BLaER1 (cell line): ENCODE results near the gene PCDHA12.

Source experiments
- H3K27ac ChIP-seq: shearing (Covaris generic); formaldehyde crosslinking; 2 replicates; pipeline ENCODE4 v1.8.1; 2022
- H3K27me3 ChIP-seq: shearing (Covaris generic); formaldehyde crosslinking; 2 replicates; pipeline ENCODE4 v1.8.1; 2022
- H3K36me3 ChIP-seq: shearing (Covaris generic); formaldehyde crosslinking; 2 replicates; pipeline ENCODE4 v1.8.1; 2022
- H3K4me1 ChIP-seq: shearing (Covaris generic); formaldehyde crosslinking; 2 replicates; pipeline ENCODE4 v1.8.1; 2022
- H3K4me2 ChIP-seq: shearing (Covaris generic); formaldehyde crosslinking; 2 replicates; pipeline ENCODE4 v1.8.1; 2022
- H3K4me3 ChIP-seq: shearing (Covaris generic); formaldehyde crosslinking; 2 replicates; pipeline ENCODE4 v1.8.1; 2022
- H3K9ac ChIP-seq: shearing (Covaris generic); formaldehyde crosslinking; 2 replicates; pipeline ENCODE4 v1.8.1; 2022
- H3K9me3 ChIP-seq: shearing (Covaris generic); formaldehyde crosslinking; 2 replicates; pipeline ENCODE4 v1.8.1; 2022
- H4K20me1 ChIP-seq: shearing (Covaris generic); formaldehyde crosslinking; 2 replicates; pipeline ENCODE4 v1.8.1; 2022
- Cebpa-rat ChIP-seq: shearing (Covaris generic); IDR thresholded peaks from 2 replicates; pipeline ENCODE4 v1.8.1; 2022

The PCDHA12 gene

GRCh38 chr5:140916325-140916724, 41.2 kb downstream of the PCDHA12 start:
- Histone ChIP-seq H3K9ac (no peak overlapping the region), H4K20me1 (no peaks in the 10 kb centered on the region), H3K4me1 (no peaks in the 10 kb centered on the region), H3K27ac (no peak overlapping the region), H3K9me3 (peaks cover 15% of the 10 kb centered on the region), H3K36me3 (no peaks in the 10 kb centered on the region), H3K27me3 (no peaks in the 10 kb centered on the region), H3K4me3 (no peak overlapping the region), H3K4me2 (no peak overlapping the region)
- no peak for TF ChIP-seq Cebpa-rat

GRCh38 chr5:140923601-140924000, 48.5 kb downstream of the PCDHA12 start:
- no peak overlapping the region for H3K9ac ChIP-seq
- no peaks in the 10 kb centered on the region for H3K27me3 ChIP-seq
- peaks cover 25% of the 10 kb centered on the region for H3K9me3 ChIP-seq
- H3K4me1 ChIP-seq: no peaks in the 10 kb centered on the region
- H4K20me1 ChIP-seq: no peaks in the 10 kb centered on the region
- no peak for TF ChIP-seq Cebpa-rat
- no peaks in the 10 kb centered on the region for H3K36me3 ChIP-seq
- H3K4me3 ChIP-seq: no peak overlapping the region
- no peak overlapping the region for H3K27ac ChIP-seq
- H3K4me2 ChIP-seq: no peak overlapping the region

- no peaks in the 10 kb centered on the region for H3K4me1 ChIP-seq
- no peak within 1 kb of the TSS for H3K9ac ChIP-seq
- no peak within 1 kb of the TSS for H3K27ac ChIP-seq
- H3K4me2 ChIP-seq: no peak within 1 kb of the TSS
- no peaks in the 10 kb centered on the region for H4K20me1 ChIP-seq
- H3K36me3 ChIP-seq: no peaks in the 10 kb centered on the region
- 0 out of 2 replicates have a peak within 1 kb of the TSS, but pooled peaks have one; percentile 25 for H3K4me3 ChIP-seq
- H3K9me3 ChIP-seq: peaks cover 25% of the 10 kb centered on the region
- TF ChIP-seq Cebpa-rat: no peak
- no peaks in the 10 kb centered on the region for H3K27me3 ChIP-seq
Observed at GRCh38 chr5:140925806-140926442, 50.8 kb downstream of the PCDHA12 start, which contains the start of gene PCDHAC1. PCDHAC1 (plus strand) TSS chr5:140926299; CDS start chr5:140926893, 594 bp downstream.

GRCh38 chr5:140926443-140927227, 51.5 kb downstream of the PCDHA12 start:
- no peak overlapping the region for H3K9ac ChIP-seq
- no peaks in the 10 kb centered on the region for H3K4me1 ChIP-seq
- H3K36me3 ChIP-seq: no peaks in the 10 kb centered on the region
- H3K27me3 ChIP-seq: no peaks in the 10 kb centered on the region
- no peak overlapping the region for H3K27ac ChIP-seq
- peaks cover 25% of the 10 kb centered on the region for H3K9me3 ChIP-seq
- 0 out of 2 replicates have a peak overlapping the region, but pooled peaks have one; percentile 25 for H3K4me3 ChIP-seq
- TF ChIP-seq Cebpa-rat: no peak
- H4K20me1 ChIP-seq: no peaks in the 10 kb centered on the region
- no peak overlapping the region for H3K4me2 ChIP-seq

- no peaks in the 10 kb centered on the region for H3K27me3 ChIP-seq
- H3K4me1 ChIP-seq: no peaks in the 10 kb centered on the region
- TF ChIP-seq Cebpa-rat: no peak
- no peak overlapping the region for H3K4me2 ChIP-seq
- no peak overlapping the region for H3K4me3 ChIP-seq
- H3K27ac ChIP-seq: no peak overlapping the region
- peaks cover 25% of the 10 kb centered on the region for H3K9me3 ChIP-seq
- H3K9ac ChIP-seq: no peak overlapping the region
- H4K20me1 ChIP-seq: no peaks in the 10 kb centered on the region
- no peaks in the 10 kb centered on the region for H3K36me3 ChIP-seq
Observed at GRCh38 chr5:140927228-140927573, 52.1 kb downstream of the PCDHA12 start.
